Gastroesophageal sphincter (tissue), 3 donors: ENCODE results near the gene ARHGEF10L.

Source experiments
- CTCF ChIP-seq, 4 experiments: fragments of 200-600 bp in 2 of 4; fragments of 450-650 bp in 2 of 4; sonication (generic) in 1 of 4; IDR thresholded peaks; one replicate each; pipeline ENCODE4 v1.5.1; 2017 to 2019; ENCODE audit warnings: antibody characterized with exemption in 4 of 4, mild to moderate bottlenecking in 2 of 4, moderate library complexity in 2 of 4
- POLR2A ChIP-seq, 2 donors: fragments of 450-650 bp; IDR thresholded peaks; one replicate each; pipeline ENCODE4 v1.6.1; 2017; ENCODE audit warnings: antibody characterized with exemption in 2 of 2, mild to moderate bottlenecking in 2 of 2, moderate library complexity in 1 of 2
- POLR2AphosphoS5 ChIP-seq: sonication (generic); formaldehyde crosslinking; IDR thresholded peaks from one replicate; pipeline ENCODE4 v1.6.1; 2017; ENCODE audit warnings: antibody characterized with exemption

DNA sequence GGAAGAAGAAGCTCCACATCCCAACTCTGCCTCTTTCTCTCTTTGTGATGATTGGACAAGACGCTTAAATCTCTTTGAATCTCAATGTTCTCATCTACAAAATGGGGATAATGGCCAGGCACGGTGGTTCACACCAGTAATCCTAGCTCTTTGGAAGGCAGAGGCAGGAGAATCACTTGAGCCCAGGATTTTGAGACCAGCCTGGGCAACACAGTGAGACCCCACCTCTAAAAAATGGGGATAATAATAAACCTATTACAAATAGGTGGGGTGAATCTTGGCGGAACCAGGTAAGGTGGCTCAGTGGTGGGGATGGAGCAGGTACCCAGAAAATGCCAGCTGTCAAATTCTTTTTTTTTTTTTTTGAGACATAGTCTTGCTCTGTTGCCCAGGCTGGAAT, 29.4 kb upstream of the ARHGEF10L start:
- TF ChIP-seq CTCF (IDR thresholded peaks at IDR 0.05) (no peak), POLR2AphosphoS5 (no peak), POLR2A (IDR thresholded peaks at IDR 0.05) (no peak)
